H1 (cell line): ENCODE data around the gene PLEK2. TPM values are rescaled to one million over a fixed set of nuclear protein-coding genes. Genes with fewer than 3 reads are reported as not detected.

Experiments
- CTCF ChIA-PET: fragments of 300-600 bp; sonication (Branson Sonifier 250); formaldehyde crosslinking; loops from one replicate; lab custom pipeline; 2021; ENCODE audit not compliant: partially characterized antibody; lab: Charles Lee
- POLR2A ChIA-PET: fragments of 300-600 bp; sonication (Branson Sonifier 250); formaldehyde crosslinking; loops from one replicate; lab custom pipeline; 2021; ENCODE audit warnings: inconsistent platforms; ENCODE audit not compliant: partially characterized antibody; lab: Charles Lee
- DNase-seq, 2 experiments: peaks; one replicate each; pipeline versions ENCODE4 v3.0.0 to v3.0.0-alpha.2; 2010 to 2022; ENCODE audit warnings: low spot score in 2 of 2, low read depth in 1 of 2, mixed read lengths in 1 of 2
- FAIRE-seq: peaks from 2 replicates; lab custom pipeline; 2011; peaks lifted over from hg19 to GRCh38; lab: Jason Lieb, UNC
- H2AFZ ChIP-seq: 2 replicates; pipeline ENCODE4 v1.8.1; 2012; ENCODE audit warnings: low read length, inconsistent platforms
- H2AK5ac ChIP-seq: 2 replicates; pipeline ENCODE4 v1.6.1; 2013; ENCODE audit warnings: low read depth, low read length
- H2BK120ac ChIP-seq: replicated peaks from 2 replicates; pipeline ENCODE3; 2013; ENCODE audit warnings: low read depth, low read length, inconsistent platforms
- H2BK12ac ChIP-seq: 2 replicates; pipeline ENCODE4 v1.6.1; 2013; ENCODE audit warnings: low read depth, low read length
- H2BK15ac ChIP-seq: 2 replicates; pipeline ENCODE4 v1.6.1; 2013; ENCODE audit warnings: low read length
- H2BK20ac ChIP-seq: 2 replicates; pipeline ENCODE4 v1.6.1; 2013; ENCODE audit warnings: low read length
- H2BK5ac ChIP-seq: 2 replicates; pipeline ENCODE4 v1.6.1; 2013; ENCODE audit warnings: low read depth, low read length
- H3K14ac ChIP-seq: 2 replicates; pipeline ENCODE4 v1.6.1; 2013; ENCODE audit warnings: inconsistent platforms; ENCODE audit not compliant: insufficient read length
- H3K18ac ChIP-seq: 2 replicates; pipeline ENCODE4 v1.6.1; 2013; ENCODE audit warnings: low read length; ENCODE audit errors: extremely low read depth
- H3K23ac ChIP-seq: 2 replicates; pipeline ENCODE4 v1.6.1; 2013; ENCODE audit warnings: inconsistent platforms; ENCODE audit not compliant: insufficient read length
- H3K23me2 ChIP-seq: 2 replicates; pipeline ENCODE4 v1.6.1; 2013; ENCODE audit warnings: low read depth, low read length
- H3K27ac ChIP-seq: 2 replicates; pipeline ENCODE4 v1.6.1; 2011; ENCODE audit warnings: low read depth, low read length, inconsistent platforms
- H3K27me3 ChIP-seq, 4 experiments: replicated peaks in 1 of 4; 1 replicate in 1 of 4; 2 replicates in 3 of 4; pipeline versions ENCODE4 v1.6.1 to v1.8.1; 2011 to 2013; ENCODE audit warnings: low read length in 3 of 4, mild to moderate bottlenecking in 3 of 4, inconsistent platforms in 2 of 4, mixed read lengths in 2 of 4, moderate library complexity in 1 of 4; ENCODE audit not compliant: control insufficient read depth in 3 of 4, insufficient read depth in 3 of 4; ENCODE audit errors: extremely low read depth in 1 of 4
- H3K36me3 ChIP-seq, 4 experiments: 2 replicates each; pipeline versions ENCODE4 v1.6.1 to v1.8.1; 2011 to 2013; ENCODE audit warnings: mild to moderate bottlenecking in 4 of 4, low read length in 3 of 4, moderate library complexity in 2 of 4, control low read depth in 1 of 4, inconsistent platforms in 1 of 4; ENCODE audit not compliant: insufficient read depth in 4 of 4, control insufficient read depth in 2 of 4
- H3K4ac ChIP-seq: replicated peaks from 2 replicates; pipeline ENCODE3; 2013; ENCODE audit warnings: low read length, low read depth, mixed read lengths, inconsistent platforms; ENCODE audit not compliant: insufficient read length
- H3K4me1 ChIP-seq, 4 experiments: replicated peaks in 1 of 4; 1 replicate in 1 of 4; 2 replicates in 3 of 4; pipeline versions ENCODE4 v1.6.1 to v1.8.1; 2011 to 2013; ENCODE audit warnings: low read length in 3 of 4, inconsistent platforms in 2 of 4, mixed read lengths in 1 of 4; ENCODE audit not compliant: insufficient read depth in 4 of 4, control insufficient read depth in 3 of 4
- H3K4me2 ChIP-seq, 2 experiments: 2 replicates each; pipeline versions ENCODE4 v1.6.1 to v1.8.1; 2011 to 2013; ENCODE audit warnings: low read depth in 2 of 2, low read length in 2 of 2, control low read depth in 1 of 2, inconsistent platforms in 1 of 2, mild to moderate bottlenecking in 1 of 2; ENCODE audit not compliant: insufficient read depth in 1 of 2
- H3K4me3 ChIP-seq, 4 experiments: fragments of 200-600, 300-600 bp in 1 of 4; sonication (generic), shearing (Covaris generic), sonication (Bioruptor Twin) in 1 of 4; 2 replicates each; pipeline versions ENCODE4 v1.5.1 to v1.8.1; 2011 to 2016; ENCODE audit warnings: low read length in 4 of 4, low read depth in 3 of 4, control low read depth in 2 of 4, inconsistent platforms in 2 of 4, mild to moderate bottlenecking in 2 of 4, mixed read lengths in 1 of 4, moderate library complexity in 1 of 4; ENCODE audit not compliant: insufficient read depth in 2 of 4; ENCODE audit errors: extremely low read depth in 1 of 4
- H3K56ac ChIP-seq: replicated peaks from 2 replicates; pipeline ENCODE3; 2013; ENCODE audit warnings: low read depth, mild to moderate bottlenecking, mixed read lengths, low read length, inconsistent platforms; ENCODE audit not compliant: insufficient read length
- H3K79me1 ChIP-seq: 2 replicates; pipeline ENCODE4 v1.6.1; 2013; ENCODE audit warnings: low read depth, low read length, control low read depth
- H3K79me2 ChIP-seq, 2 experiments: 2 replicates each; pipeline versions ENCODE4 v1.6.1 to v1.8.1; 2012 to 2013; ENCODE audit warnings: low read length in 2 of 2, mild to moderate bottlenecking in 2 of 2, inconsistent platforms in 1 of 2; ENCODE audit not compliant: insufficient read depth in 2 of 2, control insufficient read depth in 1 of 2
- H3K9ac ChIP-seq, 4 experiments: replicated peaks in 1 of 4; 1 replicate in 1 of 4; 2 replicates in 3 of 4; pipeline versions ENCODE4 v1.6.1 to v1.8.1; 2011 to 2013; ENCODE audit warnings: low read depth in 3 of 4, low read length in 3 of 4, control low read depth in 2 of 4, mild to moderate bottlenecking in 2 of 4, moderate library complexity in 2 of 4, inconsistent platforms in 1 of 4; ENCODE audit errors: extremely low read depth in 1 of 4
- H3K9me3 ChIP-seq, 2 experiments: 2 replicates each; pipeline versions ENCODE4 v1.6.1 to v1.8.1; 2012 to 2013; ENCODE audit warnings: mild to moderate bottlenecking in 2 of 2, moderate library complexity in 2 of 2, control low read depth in 1 of 2, inconsistent platforms in 1 of 2, low read depth in 1 of 2, low read length in 1 of 2, mixed read lengths in 1 of 2; ENCODE audit not compliant: insufficient read depth in 2 of 2
- H4K20me1 ChIP-seq, 2 experiments: replicated peaks in 1 of 2; 2 replicates each; pipeline versions ENCODE3 to v1.8.1; 2011 to 2013; ENCODE audit warnings: inconsistent platforms in 2 of 2, low read length in 2 of 2, mild to moderate bottlenecking in 1 of 2; ENCODE audit not compliant: insufficient read depth in 2 of 2, control insufficient read depth in 1 of 2
- H4K5ac ChIP-seq: 2 replicates; pipeline ENCODE4 v1.6.1; 2013; ENCODE audit warnings: low read length, low read depth, mixed read lengths, inconsistent platforms; ENCODE audit not compliant: insufficient read length
- H4K8ac ChIP-seq: 2 replicates; pipeline ENCODE4 v1.8.0; 2013; ENCODE audit warnings: mild to moderate bottlenecking, moderate library complexity, low read length, inconsistent platforms; ENCODE audit not compliant: insufficient read depth; ENCODE audit errors: extremely low read depth
- H4K91ac ChIP-seq: replicated peaks from 2 replicates; pipeline ENCODE3; 2013; ENCODE audit warnings: low read length, mixed read lengths, inconsistent platforms; ENCODE audit not compliant: insufficient read length
- JUND ChIP-seq: IDR thresholded peaks from 2 replicates; pipeline ENCODE4 v1.6.1; 2011; ENCODE audit warnings: mild to moderate bottlenecking, improper control_type of control experiment, low read length
- USF2 ChIP-seq: IDR thresholded peaks from 2 replicates; pipeline ENCODE4 v1.6.1; 2011; ENCODE audit warnings: low read length, improper control_type of control experiment
- WGBS, 2 experiments: shearing (Covaris generic) in 1 of 2; methylation state at CpG; one replicate each; pipeline versions ENCODE4 v1.1.6 to v1.1.7; 2013 to 2015; ENCODE audit warnings: low lambda C conversion rate in 2 of 2, mixed read lengths in 2 of 2, inconsistent platforms in 1 of 2, low coverage in 1 of 2, missing lambda C conversion rate in 1 of 2; ENCODE audit not compliant: insufficient replicate concordance in 2 of 2, insufficient coverage in 1 of 2, insufficient read length in 1 of 2; ENCODE audit errors: extremely low coverage in 1 of 2, missing lambda C conversion rate in 1 of 2; 5-methylcytosine and 5-hydroxymethylcytosine counted together
- polyA plus RNA-seq, 7 experiments: library from polyadenylated mRNA; depleted of rRNA in 3 of 7; stranded (reverse) in 5 of 7; unstranded in 2 of 7; fragments of >200 nt in 5 of 7; fragments of 200-250 nt in 2 of 7; gene quantifications; 1 replicate in 5 of 7; 2 replicates in 1 of 7; 4 replicates in 1 of 7; pipeline versions ENCODE4 v1.2.1 to v1.2.3, GENCODE V29; 2011 to 2013; ENCODE audit warnings: missing spikeins in 2 of 7, mixed read lengths in 2 of 7
- total RNA-seq: library from RNA; stranded (reverse); fragmentation: NEBNext Ultra II Directional; extraction: Animal tissue kit (Norgen Biotek cat#: 25700); gene quantifications from 2 replicates; pipeline ENCODE4 v1.2.1, GENCODE V29; 2021

Gene PLEK2
- total and polyA plus RNA-seq, 2 of the 8 experiments (the other 6 are each of a cell fraction or from before 2014, with no cell fraction given): 0.41 to 2.1 TPM

GRCh38 chr14:67391268-67391667 lies 20.7 kb downstream of the PLEK2 start:
- no peak overlapping the region for H3K18ac ChIP-seq
- FAIRE-seq: no peak
- no peak overlapping the region for H3K4ac ChIP-seq
- no peaks in the 10 kb centered on the region for H4K20me1 ChIP-seq
- no peak overlapping the region for H3K4me3 ChIP-seq
- DNase-seq: no peak
- POLR2A ChIA-PET: interaction anchor here (1.2 kb wide), 1 partner anchor 32 kb away, joined by 4 read pairs; the partner anchor contains the start of genes ATP6V1D and EIF2S1
- no peak overlapping the region; the same call in 1 of the 2 replicates for H2BK5ac ChIP-seq
- CTCF ChIA-PET: interaction anchor here (0.7 to 2.6 kb wide), 10 partner anchors 9 to 313 kb away, joined by 3 to 10 read pairs (median 4); partner anchors contain the start of genes ATP6V1D and EIF2S1
- H2BK120ac ChIP-seq: no peak overlapping the region
- 72% methylated on average over 6 of the region's 6 CpGs; no CpG with 5 or more reads in 1 of the 2 experiments for WGBS, 2 experiments
- H4K91ac ChIP-seq: no peak overlapping the region
- no peak overlapping the region for H2AFZ ChIP-seq
- H3K36me3 ChIP-seq: 0 out of 8 replicates have a peak, but pooled peaks cover 0 to under 1% (median 0%) of the 10 kb centered on the region in 4 experiments
- H3K4me2 ChIP-seq: no peak overlapping the region
- no peak overlapping the region for H2BK12ac ChIP-seq
- no peak overlapping the region for H2BK15ac ChIP-seq
- no peak overlapping the region for H3K9ac ChIP-seq
- no peak overlapping the region for H2AK5ac ChIP-seq
- H3K27me3 ChIP-seq: no peaks in the 10 kb centered on the region
- H3K79me2 ChIP-seq: no peaks in the 10 kb centered on the region
- no peak overlapping the region for H2BK20ac ChIP-seq
- no peak overlapping the region for H4K8ac ChIP-seq
- H3K14ac ChIP-seq: no peak overlapping the region
- no peak overlapping the region for H3K23ac ChIP-seq
- no peak overlapping the region for H4K5ac ChIP-seq
- H3K56ac ChIP-seq: no peak overlapping the region
- H3K9me3 ChIP-seq: no peaks in the 10 kb centered on the region
- H3K4me1 ChIP-seq: no peaks in the 10 kb centered on the region
- TF ChIP-seq USF2 (no peak), JUND (no peak)
- H3K79me1 ChIP-seq: no peaks in the 10 kb centered on the region
- no peak overlapping the region for H3K27ac ChIP-seq
- no peaks in the 10 kb centered on the region for H3K23me2 ChIP-seq
